Esophagus muscularis mucosa (tissue), 3 donors: ENCODE results near the gene UNC5B.

Experiments
- EP300 ChIP-seq: sonication (generic); formaldehyde crosslinking; IDR thresholded peaks from one replicate; pipeline ENCODE4 v1.6.1; 2017; ENCODE audit warnings: antibody characterized with exemption
- POLR2A ChIP-seq: fragments of 450-650 bp; IDR thresholded peaks from one replicate; pipeline ENCODE4 v1.6.1; 2017; ENCODE audit warnings: antibody characterized with exemption, moderate library complexity, mild to moderate bottlenecking, low read depth
- POLR2AphosphoS5 ChIP-seq, 2 donors: sonication (generic); formaldehyde crosslinking; IDR thresholded peaks; one replicate each; pipeline ENCODE4 v1.6.1; 2017; ENCODE audit warnings: antibody characterized with exemption in 2 of 2

- no peak for TF ChIP-seq POLR2AphosphoS5 (IDR thresholded peaks at IDR 0.05)
- TF ChIP-seq EP300, result no peak
- no peak for TF ChIP-seq POLR2A
Measured at GRCh38 chr10:71201849-71202248, 10.5 kb upstream of the UNC5B start.
